Skin of body (tissue), 2 donors: ENCODE measurements around the gene TMEFF2. TPM values are rescaled to one million over a fixed set of nuclear protein-coding genes. Genes with fewer than 3 reads are reported as not detected.
"Not testable (repeated sequence)": the region's sequence is repeated elsewhere in the genome, so short reads cannot be mapped to it uniquely, and the experiment has no call there.

ENCODE experiments used
- DNase-seq: peaks from one replicate; lab custom pipeline; 2025; lab: John Stamatoyannopoulos, UW
- total RNA-seq: library from RNA; depleted of rRNA; stranded (reverse); fragments of >200 nt; gene quantifications from one replicate; pipeline ENCODE4 v1.2.3, GENCODE V29; 2014

TMEFF2 gene
- total RNA-seq, 1 donor from 2014 or later = 1.1 TPM

DNA sequence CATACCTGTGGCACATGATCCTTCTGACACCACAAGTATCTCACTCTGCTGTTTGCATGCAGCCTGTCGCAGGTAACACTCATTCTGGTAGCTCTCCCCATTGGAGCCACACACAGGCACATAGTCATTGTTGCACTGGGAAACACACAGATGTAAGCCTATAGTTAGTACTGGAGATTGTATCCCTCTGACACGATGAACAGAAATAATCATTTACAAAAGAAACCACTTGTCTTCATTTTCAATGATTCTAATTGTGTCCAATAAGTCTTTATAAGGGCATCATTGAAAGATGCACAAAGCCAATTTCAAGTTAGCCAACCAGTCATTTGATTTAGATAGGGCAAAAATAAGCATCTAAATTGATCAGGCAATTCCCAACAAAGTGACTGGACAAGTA, 10.4 kb downstream of the TMEFF2 start:
- no peak for DNase-seq

GRCh38 chr2:192183296-192183695, 11.4 kb downstream of the TMEFF2 start:
- DNase-seq = no peak

- no peak for DNase-seq
Observed at GRCh38 chr2:192166946-192167345, 27.8 kb downstream of the TMEFF2 start.

DNA sequence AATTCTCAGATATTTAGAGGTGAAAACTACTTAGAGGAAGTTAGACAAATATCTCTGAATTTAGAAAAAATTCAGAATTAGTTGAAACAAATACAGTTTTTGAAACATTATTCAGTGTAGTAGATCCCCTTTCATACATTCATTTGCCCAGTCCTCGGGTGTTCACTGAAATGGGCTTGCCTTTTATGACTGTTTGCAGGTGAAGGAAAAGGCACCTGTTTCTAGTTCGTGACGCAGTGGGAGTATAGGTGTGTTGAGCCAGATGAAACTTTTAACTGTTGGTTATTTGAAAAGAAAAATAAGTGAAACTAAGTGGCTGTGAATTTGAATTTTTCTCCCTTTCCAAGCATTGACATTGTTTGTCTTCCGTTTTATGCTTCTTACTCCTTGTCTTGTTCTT, 28.9 kb downstream of the TMEFF2 start:
- no peak for DNase-seq

- peak; percentile 61 for DNase-seq
Observed at GRCh38 chr2:192162392-192163042, 32.2 kb downstream of the TMEFF2 start.

- no peak for DNase-seq
Observed at GRCh38 chr2:192161656-192162290, 33.0 kb downstream of the TMEFF2 start.

GRCh38 chr2:192159736-192160135, 35.0 kb downstream of the TMEFF2 start:
- DNase-seq = no peak

GRCh38 chr2:192159208-192159607, 35.5 kb downstream of the TMEFF2 start:
- no peak for DNase-seq

DNA sequence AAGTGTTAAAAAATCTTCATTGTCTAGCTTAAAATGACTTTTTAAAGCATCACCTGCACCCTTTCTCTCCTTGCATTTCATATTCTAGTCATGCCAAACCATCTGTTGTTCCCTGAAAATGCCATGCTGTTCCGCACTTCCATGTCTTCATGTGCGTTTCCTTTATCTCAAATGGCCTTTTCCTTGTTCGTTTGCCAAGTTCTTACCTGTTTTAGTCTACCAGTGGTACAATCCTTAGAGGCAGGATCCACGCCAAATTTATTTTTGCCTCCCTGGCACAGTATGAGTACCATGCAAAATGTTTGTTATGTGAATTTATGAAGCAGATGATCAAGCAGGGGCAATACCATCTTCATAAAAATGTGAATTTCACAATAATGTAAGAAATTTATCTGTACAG, 37.0 kb downstream of the TMEFF2 start:
- no peak for DNase-seq

- DNase-seq = no peak
Observed at GRCh38 chr2:192155511-192156118, 39.1 kb downstream of the TMEFF2 start.

DNA sequence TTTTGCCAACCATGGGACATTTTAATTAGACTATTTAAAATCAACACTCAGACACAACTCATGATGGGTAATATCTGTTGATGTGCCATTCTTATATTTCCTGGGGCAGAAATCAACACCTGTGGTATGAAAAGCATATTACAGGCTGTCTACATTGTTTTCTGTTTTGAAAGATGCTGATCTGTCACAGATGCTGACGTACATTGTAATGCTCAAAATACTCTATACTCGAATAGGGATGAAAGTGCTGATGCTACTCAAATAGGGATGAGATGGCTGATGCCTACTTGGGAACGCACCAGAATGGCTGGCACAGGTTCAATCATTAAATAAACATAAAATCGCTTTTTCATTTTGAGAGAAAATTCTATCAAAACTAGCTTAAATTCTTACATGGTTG, 41.2 kb downstream of the TMEFF2 start:
- DNase-seq = no peak

GRCh38 chr2:192151853-192152252, 42.9 kb downstream of the TMEFF2 start:
- DNase-seq = no peak

DNA sequence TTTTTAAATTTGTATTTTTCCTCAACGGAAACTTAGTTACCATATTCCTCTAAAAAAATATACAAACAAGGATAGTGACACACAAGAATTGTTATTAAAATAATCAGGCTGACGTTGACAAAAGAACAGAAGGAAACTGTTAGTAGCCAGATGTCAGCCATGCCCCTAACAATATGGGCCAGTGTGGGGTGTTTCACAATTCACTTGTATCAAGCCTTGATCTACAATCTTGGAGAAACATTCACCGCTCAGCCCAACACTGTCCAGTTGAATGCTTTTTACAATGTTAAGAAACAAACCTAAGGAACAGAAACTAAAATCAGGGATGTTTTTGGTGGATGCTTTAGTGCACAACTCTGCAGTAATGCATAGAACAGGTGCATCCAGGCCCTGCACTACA, 44.6 kb downstream of the TMEFF2 start:
- DNase-seq = no peak

DNA sequence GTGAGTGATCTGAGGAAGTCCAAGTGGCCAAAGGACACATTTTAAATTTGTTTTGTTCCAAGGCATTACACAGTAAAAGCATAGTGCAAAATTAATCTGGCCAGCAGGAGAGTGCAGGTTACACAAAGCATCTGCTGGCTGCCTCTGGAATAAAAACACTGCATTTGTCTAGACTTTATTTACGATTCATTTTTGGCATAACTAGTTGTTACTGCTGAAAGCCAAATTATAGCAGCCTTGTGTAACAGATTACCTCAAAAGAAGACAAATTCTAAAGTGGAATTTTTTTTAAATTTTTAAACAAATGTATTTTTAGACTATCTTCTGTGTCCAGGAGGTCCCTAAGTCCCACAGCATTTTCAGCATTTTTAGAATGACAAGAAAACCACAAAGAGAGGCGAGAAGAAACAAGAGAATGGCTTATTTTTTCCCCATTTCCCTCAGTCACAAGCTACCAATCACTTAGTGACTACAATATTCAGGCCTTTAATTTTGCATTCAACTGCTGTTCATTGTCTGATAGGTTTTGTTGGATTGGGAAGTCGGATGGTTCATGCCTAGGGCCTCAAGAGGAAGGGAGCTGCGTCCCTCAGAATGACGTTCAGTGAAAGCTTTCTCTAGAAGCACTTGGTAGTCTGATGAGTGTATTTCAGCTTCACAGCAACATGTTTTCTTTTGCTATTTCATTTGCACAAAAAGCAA, 46.0 kb downstream of the TMEFF2 start:
- peak; percentile 25 for DNase-seq

DNA sequence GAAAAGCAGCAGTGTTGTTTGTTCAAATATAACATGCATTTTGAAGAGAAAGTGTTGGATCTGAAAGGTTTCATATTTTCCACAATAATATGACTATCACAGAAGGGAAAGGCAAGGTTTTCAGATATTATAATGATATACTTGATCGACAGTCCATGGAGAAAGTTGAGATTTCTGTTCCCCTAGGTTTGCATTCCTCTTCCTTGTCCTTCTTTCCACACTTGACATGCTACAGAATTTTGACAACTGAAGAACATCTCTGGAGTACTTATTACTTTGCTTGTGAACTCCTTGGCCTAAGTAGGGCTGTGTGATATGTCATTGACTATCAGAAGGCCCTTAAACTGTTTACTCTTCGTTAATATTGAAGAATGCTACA, 46.5 kb downstream of the TMEFF2 start:
- no peak for DNase-seq

GRCh38 chr2:192146069-192147015, 48.4 kb downstream of the TMEFF2 start:
- DNase-seq = no peak

DNA sequence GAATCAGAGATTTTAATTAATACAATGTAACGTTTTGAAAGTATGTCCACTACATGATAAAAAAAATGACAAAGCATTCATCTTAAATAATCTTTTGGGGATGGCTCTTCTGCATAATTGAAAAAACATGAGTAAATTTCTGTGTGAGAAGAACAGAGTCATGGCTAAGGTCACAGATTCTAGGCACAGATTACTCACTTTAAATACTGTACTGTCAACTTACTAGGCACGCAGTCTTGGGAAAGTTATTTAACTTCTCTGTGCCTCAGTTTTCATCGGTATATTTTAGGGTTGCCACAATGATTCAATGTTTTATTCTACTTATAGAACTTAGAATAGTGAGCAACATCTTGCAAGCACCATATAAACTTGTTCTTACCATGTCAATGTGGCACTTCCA, 49.2 kb downstream of the TMEFF2 start:
- DNase-seq = no peak

- no peak for DNase-seq
Observed at GRCh38 chr2:192140236-192140839, 54.4 kb downstream of the TMEFF2 start.

GRCh38 chr2:192139813-192140212, 54.9 kb downstream of the TMEFF2 start:
- DNase-seq = no peak

DNA sequence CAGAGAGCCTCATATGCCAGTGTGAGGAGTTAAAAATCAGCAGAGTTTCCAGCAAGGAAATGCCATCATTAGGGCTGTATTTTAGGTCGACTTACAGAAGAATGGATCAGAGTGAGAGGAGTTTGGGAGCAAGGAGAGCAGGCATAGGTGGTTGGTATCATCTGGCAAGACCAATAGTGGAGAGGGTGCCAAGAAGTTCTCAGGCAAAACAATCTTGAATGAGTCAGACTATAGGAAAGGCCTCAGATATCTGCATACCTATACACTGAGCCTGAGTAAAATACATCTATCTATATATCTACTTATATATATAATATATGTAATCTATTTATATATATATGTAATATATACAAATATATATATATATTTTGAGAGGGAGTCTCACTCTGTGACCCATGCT, 57.3 kb downstream of the TMEFF2 start:
- no peak for DNase-seq

- not testable (repeated sequence) for DNase-seq
Observed at GRCh38 chr2:192132604-192133003, 62.1 kb downstream of the TMEFF2 start.
